Left forelimb (tissue), 1 donor: Measurements from ENCODE around the gene VCL.
"Not testable (repeated sequence)": the region's sequence is repeated elsewhere in the genome, so short reads cannot be mapped to it uniquely, and the experiment has no call there.

ENCODE experiments used
- DNase-seq: peaks from one replicate; pipeline ENCODE4 v3.0.0-alpha.2; 2018; ENCODE audit warnings: low spot score

VCL gene

GRCh38 chr10:74006269-74006668 lies 8.4 kb downstream of the VCL start:
- DNase-seq, result no peak

GRCh38 chr10:74008212-74008731 lies 10.4 kb downstream of the VCL start:
- no peak for DNase-seq

- no peak for DNase-seq
These were observed 13.1 kb downstream of the VCL start for GRCh38 chr10:74011017-74011416.

- no peak for DNase-seq
These were observed 13.9 kb downstream of the VCL start for GRCh38 chr10:74011770-74012169.

GRCh38 chr10:74012480-74012879 lies 14.6 kb downstream of the VCL start:
- no peak for DNase-seq

GRCh38 chr10:74013004-74013403 lies 15.1 kb downstream of the VCL start:
- DNase-seq, result no peak

- not testable (repeated sequence) for DNase-seq
These were observed 16.7 kb downstream of the VCL start for GRCh38 chr10:74014574-74014973.

GRCh38 chr10:74018241-74018640 lies 20.3 kb downstream of the VCL start:
- DNase-seq, result no peak

- DNase-seq, result no peak
These were observed 23.5 kb downstream of the VCL start for GRCh38 chr10:74021248-74022055.

- no peak for DNase-seq
These were observed 25.2 kb downstream of the VCL start for GRCh38 chr10:74022926-74023629.

- DNase-seq, result no peak
These were observed 26.7 kb downstream of the VCL start for GRCh38 chr10:74024600-74024999.

GRCh38 chr10:74025380-74025978 lies 27.6 kb downstream of the VCL start:
- no peak for DNase-seq

GRCh38 chr10:74026428-74027015 lies 28.6 kb downstream of the VCL start:
- no peak for DNase-seq

GRCh38 chr10:74027702-74028101 lies 29.8 kb downstream of the VCL start:
- no peak for DNase-seq

GRCh38 chr10:74029943-74030342 lies 32.0 kb downstream of the VCL start:
- no peak for DNase-seq

GRCh38 chr10:74032208-74032607 lies 34.3 kb downstream of the VCL start:
- not testable (repeated sequence) for DNase-seq

- DNase-seq, result no peak
These were observed 35.2 kb downstream of the VCL start for GRCh38 chr10:74032900-74033655.

GRCh38 chr10:74033702-74034101 lies 35.8 kb downstream of the VCL start:
- DNase-seq, result no peak

- DNase-seq, result no peak
These were observed 36.4 kb downstream of the VCL start for GRCh38 chr10:74034301-74034700.

GRCh38 chr10:74035303-74035702 lies 37.4 kb downstream of the VCL start:
- no peak for DNase-seq

- DNase-seq, result no peak
These were observed 38.6 kb downstream of the VCL start for GRCh38 chr10:74036474-74036873.
